Skin of body (tissue), 2 donors: ENCODE results near the gene MOCOS. TPM values are rescaled to one million over a fixed set of nuclear protein-coding genes. Genes with fewer than 3 reads are reported as not detected.
"Not testable (repeated sequence)": the region's sequence is repeated elsewhere in the genome, so short reads cannot be mapped to it uniquely, and the experiment has no call there.

Source experiments
- DNase-seq: peaks from one replicate; lab custom pipeline; 2025; lab: John Stamatoyannopoulos, UW
- total RNA-seq: library from RNA; depleted of rRNA; stranded (reverse); fragments of >200 nt; gene quantifications from one replicate; pipeline ENCODE4 v1.2.3, GENCODE V29; 2014

MOCOS gene, protein sequence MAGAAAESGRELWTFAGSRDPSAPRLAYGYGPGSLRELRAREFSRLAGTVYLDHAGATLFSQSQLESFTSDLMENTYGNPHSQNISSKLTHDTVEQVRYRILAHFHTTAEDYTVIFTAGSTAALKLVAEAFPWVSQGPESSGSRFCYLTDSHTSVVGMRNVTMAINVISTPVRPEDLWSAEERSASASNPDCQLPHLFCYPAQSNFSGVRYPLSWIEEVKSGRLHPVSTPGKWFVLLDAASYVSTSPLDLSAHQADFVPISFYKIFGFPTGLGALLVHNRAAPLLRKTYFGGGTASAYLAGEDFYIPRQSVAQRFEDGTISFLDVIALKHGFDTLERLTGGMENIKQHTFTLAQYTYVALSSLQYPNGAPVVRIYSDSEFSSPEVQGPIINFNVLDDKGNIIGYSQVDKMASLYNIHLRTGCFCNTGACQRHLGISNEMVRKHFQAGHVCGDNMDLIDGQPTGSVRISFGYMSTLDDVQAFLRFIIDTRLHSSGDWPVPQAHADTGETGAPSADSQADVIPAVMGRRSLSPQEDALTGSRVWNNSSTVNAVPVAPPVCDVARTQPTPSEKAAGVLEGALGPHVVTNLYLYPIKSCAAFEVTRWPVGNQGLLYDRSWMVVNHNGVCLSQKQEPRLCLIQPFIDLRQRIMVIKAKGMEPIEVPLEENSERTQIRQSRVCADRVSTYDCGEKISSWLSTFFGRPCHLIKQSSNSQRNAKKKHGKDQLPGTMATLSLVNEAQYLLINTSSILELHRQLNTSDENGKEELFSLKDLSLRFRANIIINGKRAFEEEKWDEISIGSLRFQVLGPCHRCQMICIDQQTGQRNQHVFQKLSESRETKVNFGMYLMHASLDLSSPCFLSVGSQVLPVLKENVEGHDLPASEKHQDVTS
- total RNA-seq = 1.6 TPM

DNA sequence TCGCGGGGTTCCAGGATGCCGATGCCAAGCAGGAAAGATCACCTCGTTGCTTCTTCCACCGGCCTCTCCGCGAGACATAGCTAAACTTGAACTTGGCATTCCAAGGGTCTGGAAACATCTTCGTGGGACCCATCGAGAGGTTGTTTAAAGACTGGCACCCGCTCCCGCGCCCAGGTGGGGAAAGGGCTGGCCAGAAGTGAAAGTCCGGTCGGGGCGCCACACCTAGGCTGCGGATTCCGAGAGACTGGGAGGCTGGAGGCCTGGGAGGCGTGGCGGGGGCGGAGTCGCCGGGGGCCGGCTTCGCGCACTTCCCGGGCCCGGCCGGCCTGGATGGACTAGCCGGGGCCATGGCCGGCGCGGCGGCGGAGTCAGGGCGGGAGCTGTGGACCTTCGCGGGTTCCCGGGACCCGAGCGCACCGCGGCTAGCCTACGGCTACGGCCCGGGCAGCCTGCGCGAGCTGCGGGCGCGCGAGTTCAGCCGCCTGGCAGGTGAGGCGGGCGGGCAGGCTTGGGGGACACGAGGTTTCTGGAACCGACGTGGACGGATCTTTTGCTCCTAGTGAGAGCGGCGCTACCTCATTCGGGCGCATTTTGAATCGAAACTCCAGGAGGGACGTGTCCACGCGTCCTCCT is at the start of gene MOCOS:
TSS of gene MOCOS (plus strand) at position 305 of the 633 bp plus-strand sequence. CDS start at position 348, 43 bp downstream.
- DNase-seq = no peak

DNA sequence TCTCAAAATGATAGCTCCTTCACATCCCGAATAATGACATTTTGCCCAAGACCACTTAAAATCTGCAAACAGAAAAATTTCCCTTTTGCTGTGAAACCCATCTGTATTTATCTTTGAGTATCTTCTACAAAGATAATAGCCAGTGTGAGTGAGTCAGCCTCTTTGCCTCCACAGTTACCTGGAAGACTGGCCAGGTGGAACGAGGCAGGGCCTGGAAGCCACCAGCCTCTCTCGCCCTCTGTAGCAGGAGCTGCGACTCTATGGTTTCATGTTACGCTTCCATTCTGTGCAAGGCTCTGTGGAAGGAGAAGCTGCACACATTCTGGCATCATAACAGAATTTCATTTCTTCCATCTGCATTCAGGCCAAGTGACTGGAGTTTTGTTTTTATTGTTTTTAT is 48.1 kb upstream of the MOCOS start:
- DNase-seq = no peak

GRCh38 chr18:36141576-36141975 is 45.7 kb upstream of the MOCOS start:
- DNase-seq = no peak

DNA sequence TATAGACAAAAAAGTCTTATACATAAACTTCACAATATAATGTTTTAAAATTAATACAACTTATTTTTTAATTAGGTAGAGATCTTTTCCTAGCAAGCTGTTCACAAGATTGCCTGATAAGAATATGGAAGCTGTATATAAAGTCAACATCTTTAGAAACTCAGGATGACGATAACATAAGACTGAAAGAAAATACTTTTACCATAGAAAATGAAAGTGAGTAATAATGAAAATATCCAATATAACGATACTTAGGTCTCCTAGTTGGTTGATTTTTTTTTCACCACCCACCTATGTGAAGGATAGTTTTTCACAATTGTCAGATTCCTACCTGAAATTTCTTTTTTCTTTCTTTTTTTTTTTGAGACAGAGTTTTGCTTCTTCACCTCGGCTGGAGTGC is 44.5 kb upstream of the MOCOS start:
- DNase-seq = no peak

DNA sequence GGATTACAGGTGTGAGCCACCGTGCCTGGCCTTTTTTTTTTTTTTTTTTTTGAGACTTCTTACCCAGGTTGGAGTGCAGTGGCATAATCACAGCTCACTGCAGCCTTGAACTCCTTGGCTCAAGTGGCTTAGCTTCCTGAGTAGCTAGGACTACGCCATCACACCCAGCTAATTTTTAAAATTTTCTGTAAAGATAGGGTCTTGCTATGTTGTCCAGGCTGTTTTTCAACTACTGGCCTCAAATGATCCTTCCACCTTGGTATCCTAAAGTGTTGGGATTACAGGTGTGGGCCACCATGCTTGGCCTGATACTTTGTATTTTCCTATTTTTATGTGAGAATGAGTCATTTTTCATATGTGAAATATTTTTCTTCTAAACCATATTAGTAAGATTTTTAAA is 43.9 kb upstream of the MOCOS start:
- DNase-seq = no peak

GRCh38 chr18:36149514-36150289 is 37.6 kb upstream of the MOCOS start:
- no peak for DNase-seq

GRCh38 chr18:36152781-36153180 is 34.5 kb upstream of the MOCOS start:
- no peak for DNase-seq

GRCh38 chr18:36153203-36153602 is 34.1 kb upstream of the MOCOS start:
- no peak for DNase-seq

- DNase-seq = no peak
Observed at GRCh38 chr18:36153771-36154170, 33.5 kb upstream of the MOCOS start.

DNA sequence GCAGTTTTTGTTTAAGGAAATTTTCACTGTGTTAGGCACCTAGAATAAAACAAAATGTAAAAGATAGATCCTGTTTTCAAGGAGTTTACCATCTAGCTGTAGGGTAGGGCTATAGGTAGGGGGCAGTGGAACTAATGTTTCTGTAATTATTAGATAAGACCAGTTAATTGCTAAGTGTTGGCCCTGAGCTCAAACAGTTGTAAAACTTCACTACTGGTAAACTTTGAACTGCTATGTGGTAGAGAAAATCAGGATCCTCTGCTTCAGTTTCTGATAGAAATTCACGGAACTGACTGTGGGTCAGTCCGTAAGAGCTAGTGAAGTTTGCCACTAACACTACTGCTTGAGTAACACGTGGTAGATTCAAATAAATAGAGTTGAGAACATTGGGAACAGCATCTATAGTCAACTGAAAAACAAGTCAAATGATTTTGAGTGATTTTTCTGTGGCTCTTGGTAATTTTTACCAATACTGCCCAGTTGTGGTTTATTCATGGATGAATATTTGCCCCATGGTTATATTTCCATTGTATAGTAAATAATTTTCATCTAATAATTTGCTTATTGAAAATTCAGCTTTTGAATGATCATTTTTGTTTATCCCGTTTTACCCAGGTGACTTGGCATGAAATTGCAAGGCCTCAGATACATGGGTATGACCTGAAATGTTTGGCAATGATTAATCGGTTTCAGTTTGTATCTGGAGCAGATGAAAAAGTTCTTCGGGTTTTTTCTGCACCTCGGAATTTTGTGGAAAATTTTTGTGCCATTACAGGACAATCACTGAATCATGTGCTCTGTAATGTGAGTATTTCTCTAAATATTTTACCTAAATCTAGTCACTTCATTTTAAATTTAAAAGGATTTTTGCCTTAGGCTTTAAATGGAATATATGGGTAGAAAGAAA is 31.2 kb upstream of the MOCOS start:
- DNase-seq = no peak

GRCh38 chr18:36157441-36157840 is 29.9 kb upstream of the MOCOS start:
- no peak for DNase-seq

- DNase-seq = no peak
Observed at GRCh38 chr18:36158266-36158867, 28.9 kb upstream of the MOCOS start.

GRCh38 chr18:36160959-36161371 is 26.3 kb upstream of the MOCOS start:
- DNase-seq = no peak

GRCh38 chr18:36162981-36163380 is 24.3 kb upstream of the MOCOS start:
- DNase-seq = no peak

- DNase-seq = no peak
Observed at GRCh38 chr18:36167692-36168218, 19.5 kb upstream of the MOCOS start.

DNA sequence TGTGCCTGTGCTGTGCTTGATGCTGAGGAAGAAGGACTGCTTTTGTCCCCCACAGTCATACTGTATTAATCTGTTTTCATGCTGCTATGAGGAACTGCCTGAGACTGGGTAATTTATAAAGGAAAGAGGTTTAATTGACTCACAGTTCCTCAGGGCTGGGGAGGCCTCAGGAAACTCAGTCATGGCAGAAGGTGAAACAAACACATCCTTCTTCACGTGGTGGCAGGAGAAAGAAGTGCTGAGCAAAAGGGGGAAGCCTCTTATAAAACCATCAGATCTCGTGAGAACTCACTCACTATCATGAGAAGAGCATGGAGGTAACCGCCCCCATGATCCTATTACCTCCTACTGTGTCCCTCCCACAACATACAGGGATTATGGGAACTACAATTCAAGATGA is 19.0 kb upstream of the MOCOS start:
- DNase-seq = not testable (repeated sequence)

- DNase-seq = no peak
Observed at GRCh38 chr18:36169938-36170337, 17.4 kb upstream of the MOCOS start.

DNA sequence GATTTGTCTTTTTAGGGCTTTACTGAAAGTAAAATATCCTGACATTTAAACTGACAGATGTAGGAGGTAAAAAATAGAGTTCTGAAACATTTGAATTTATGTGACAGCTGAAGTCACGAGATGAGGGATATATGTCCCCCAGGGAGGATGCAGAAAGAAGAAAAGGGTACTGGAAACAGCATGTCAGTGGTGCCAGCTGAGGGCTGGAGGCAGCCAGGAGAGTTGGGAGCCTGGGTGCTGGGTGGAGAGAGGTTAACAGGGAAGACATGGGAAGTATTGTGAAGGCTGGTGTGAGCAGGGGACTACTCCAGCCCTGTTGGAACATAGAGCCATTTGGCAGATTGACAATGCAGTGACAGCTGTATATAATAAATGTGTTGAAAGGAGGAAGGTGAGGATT is 11.8 kb upstream of the MOCOS start:
- DNase-seq = no peak

DNA sequence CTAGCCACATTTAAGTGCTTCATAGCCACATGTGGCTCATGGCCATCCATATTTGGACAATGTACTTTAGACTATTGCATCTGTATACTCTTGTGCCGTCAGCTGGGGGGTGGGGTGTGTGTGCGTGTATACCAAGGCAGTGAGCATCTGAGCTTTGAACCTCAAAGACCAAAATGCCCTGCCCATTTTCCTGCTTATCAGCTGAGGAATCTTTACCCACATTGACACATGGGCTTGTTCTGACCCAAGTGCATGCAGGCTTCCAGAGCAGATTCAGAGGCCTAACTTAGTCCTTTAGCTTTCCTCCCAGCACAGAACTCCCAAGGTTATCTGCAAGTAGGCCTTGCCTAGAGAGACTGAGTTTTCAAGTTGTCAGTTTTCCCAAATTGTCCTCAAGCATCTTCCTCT is 11.1 kb upstream of the MOCOS start:
- no peak for DNase-seq
